GM18861 (cell line): ENCODE data around the gene APBB1.
A peak's percentile ranks its signal among the peaks of the same experiment; 100 is the strongest.

Experiments used
- ATAC-seq: cut with Tn5 transposase; IDR thresholded peaks from one replicate; pipeline ENCODE4 v1.9.1; 2021; ENCODE audit not compliant: unreplicated experiment

The APBB1 gene

DNA sequence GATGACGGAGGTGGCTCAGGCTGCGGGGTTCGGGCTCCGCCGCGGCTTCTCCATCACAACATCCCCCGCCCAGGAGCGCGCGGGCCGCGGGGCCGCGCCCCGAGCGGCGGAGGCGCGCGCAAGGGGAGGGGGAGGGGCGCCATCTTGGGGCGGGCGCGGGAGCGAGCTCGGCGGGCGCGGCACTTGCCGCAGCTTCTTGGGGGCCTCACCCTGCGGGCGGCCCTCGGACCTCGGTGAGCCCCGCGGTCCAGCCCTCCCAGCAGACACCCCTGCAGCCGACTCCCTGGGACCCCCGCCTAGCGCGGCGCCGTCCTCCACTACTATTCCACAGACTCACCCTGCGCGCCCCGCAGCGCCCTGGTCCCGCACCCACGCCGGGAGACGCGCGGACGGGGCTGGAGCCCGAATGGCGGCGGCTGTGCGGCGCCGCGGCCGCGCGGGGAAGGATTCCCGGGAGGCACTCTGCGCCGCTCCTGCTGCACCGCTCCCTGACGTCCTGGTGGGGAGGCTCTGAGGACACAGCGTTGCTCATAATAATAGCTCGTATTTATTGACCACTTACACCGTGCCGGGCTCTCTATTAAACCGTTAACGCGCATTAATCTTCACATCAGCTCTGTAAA is at the start of gene APBB1:
APBB1 (minus strand) TSS at position 86 of the 623 bp plus-strand sequence. CDS start 7,747 bp downstream, outside the sequence.
- peak; percentile 36 for ATAC-seq

DNA sequence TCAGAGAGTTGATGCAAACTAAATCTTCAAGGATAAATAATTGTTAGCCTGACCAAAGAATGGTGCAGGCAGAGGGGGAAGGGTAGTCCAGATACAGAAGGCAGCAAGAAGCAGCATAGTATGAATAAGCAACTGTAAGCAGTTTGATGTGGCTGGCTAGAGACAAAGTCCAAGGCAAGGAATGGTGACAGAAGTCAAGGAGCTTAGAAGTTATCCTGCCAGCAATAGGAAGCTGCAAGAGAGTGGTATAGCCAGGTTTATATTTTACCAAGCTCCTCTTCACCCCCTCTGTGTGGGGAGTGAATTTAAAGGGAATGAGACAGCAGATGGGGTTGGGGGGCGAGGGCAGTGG is 40.2 kb upstream of the APBB1 start:
- no peak for ATAC-seq

DNA sequence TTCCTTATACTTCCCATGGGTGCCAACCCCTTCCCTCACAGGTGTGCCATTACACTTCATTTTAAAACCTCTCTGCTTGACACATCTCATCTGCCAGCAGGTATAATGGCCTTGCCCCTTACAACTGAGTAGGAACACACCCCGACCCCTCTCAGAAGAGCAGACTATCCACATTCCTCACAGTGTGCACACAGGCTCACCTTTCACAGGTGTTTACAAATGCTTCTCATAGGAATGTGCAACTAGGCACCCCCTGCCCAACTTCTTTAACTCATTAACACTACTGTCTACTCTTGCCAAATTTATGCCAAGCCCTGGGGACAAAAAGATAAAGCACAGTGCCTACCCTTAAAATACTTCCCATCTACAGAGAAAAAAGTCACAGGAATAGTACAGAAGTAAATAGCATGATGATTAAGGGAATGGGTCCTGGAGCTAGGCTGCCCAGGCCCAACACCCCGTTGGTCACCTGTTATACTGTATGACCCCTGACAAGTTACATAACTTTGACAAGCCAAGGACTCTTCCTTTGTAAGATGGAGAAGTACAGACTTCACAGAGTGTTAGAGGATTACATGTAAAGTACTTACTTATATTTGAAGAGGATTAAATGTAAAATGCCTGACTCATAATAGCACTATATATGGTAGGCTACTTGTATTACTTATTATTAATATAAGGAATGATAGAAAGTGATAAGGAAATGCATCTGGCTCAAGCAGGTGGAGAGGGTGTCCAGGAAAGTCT is 39.6 kb upstream of the APBB1 start:
- no peak for ATAC-seq

DNA sequence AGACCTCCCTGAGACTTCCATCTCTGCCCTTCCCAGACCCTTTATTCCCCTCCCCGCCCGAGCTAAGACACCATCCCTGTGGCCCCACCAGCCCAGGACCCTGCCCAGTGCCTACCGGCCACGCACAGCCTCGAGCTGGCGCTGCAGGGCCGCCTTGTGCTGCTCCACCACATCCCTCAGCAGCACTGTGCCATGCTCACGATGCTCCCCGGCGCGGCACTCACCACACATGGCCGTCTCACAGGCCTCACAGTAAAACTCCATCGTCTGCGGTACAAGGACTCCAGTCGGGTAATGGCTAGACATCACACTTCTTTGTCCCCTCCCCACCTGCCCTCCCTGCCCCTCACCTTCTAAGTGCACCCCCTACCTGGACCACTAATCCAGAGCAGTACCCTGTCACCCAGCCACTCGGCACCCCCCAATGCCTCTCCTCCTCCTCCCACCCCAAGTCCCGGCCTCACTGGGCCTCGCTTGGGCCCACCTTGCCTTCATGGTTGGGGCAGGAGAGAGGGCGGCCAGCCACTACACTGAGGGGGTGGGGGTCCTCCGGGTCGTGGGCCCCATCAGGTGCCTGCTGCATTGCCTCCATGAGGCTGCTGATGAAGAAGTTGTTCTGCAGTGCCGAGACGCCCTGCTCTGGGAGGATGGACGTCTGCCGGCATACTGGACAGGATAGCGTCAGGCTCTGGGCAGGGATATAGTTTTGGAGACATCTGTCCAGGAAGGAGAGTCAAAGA is 38.9 kb upstream of the APBB1 start:
- no peak for ATAC-seq

DNA sequence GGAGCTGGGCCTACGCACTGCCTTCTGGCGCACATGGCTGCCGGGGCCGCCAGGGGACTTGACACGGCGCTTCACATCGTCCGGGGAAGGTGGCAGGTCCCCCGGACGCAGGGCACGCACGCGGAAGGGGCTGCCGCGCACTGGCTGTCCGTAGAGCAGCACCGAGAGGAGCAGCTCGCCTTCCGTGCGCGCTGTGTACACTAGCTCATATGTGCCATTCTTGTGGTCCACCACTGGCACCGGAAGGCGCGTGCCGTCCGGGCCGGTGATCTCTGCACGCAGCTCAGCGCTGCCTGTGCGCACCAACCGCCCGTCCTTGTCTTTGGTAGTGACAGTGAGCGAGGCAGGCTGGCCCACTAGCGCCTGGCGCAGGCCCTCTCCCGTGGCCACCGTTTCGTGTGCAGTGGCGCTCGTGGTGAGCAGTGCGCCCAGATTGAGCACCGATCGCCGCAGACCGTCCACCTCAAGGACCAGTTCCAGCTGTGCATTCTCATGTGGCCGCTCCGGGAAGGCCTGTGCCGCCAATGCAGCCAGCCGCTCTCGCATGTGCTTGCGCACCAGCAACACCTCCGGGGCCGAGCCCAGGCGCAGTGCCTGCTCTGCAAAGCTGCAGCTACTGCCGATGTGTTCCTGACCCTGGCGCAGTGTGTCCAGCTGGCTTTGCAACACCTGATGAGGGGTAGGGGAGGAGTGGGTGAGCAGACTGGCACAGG is 37.6 kb upstream of the APBB1 start:
- no peak for ATAC-seq

DNA sequence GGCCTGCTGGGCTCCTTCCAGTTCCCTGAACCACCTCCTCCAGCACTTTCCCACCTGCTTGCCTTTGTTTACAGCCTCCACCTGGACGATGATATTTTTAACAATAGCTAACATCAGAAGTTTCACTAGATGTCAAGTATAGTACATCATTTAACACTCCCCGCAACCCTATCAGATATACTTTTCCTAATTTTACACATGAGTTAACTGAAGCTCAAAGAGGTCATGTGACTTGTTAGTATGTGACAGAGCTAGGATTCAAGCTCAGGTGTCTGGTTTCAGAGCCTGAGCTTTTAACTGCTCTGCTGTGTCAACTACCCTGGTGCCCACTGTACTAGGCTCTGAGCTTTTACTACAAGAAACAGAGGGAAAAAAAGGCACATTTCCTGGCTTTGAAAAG is 36.2 kb upstream of the APBB1 start:
- no peak for ATAC-seq

DNA sequence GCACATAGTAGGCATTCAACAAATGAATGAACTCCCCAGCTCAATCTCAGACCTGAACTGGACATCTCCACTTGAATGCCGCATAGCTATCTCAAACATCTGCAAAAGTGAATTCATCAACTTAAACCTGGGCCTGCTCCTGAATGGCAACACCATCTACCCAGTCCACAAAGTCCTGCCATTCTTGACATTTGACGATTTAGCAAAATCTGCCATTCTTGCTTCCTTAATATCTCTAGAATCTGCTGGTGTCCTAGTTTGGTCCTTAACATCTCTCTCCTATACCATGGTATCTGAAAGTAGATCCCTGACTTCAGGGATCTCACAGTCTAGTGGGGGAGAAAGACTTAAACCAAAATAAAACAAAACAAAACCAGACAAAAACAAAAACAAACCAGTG is 34.3 kb upstream of the APBB1 start:
- ATAC-seq: no peak

DNA sequence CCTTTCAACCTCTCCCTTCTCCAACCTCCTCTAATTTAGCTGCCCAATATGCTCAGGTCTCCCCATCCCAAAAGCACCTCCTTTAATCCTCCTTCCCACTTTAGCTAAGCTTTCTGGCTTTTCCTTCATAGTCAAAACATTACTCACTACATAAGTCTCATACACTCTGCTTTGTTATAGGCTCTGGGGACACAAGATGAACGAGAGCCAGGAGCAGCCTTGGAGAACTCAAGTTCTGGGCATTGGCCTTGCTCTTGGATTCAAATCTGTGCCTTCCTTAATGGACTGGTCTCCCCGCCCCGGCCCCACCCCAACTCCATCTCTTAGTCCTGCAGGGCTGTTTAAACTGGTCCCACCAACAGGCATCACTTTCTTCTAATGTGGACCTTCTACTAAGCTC is 33.3 kb upstream of the APBB1 start:
- ATAC-seq: no peak

DNA sequence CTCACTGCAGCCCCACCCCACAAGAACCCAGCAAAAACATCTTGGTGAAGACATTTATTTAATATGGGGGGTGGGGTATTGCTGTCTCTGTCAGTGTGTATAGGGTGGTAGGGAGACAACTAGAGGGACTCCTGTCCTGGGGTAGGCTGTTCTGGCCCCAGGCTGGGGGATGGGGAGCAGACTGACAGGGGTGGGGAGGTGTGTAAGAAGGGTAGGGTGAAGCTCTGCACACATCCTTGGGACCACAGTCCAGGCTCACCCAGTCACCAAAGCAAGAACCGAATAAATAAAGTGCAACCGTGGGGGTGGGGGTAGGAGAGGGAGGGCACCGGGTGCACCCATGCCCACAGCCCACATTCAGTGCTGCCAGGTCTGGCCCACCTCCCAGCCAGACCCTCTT is 29.7 kb upstream of the APBB1 start:
- no peak for ATAC-seq

DNA sequence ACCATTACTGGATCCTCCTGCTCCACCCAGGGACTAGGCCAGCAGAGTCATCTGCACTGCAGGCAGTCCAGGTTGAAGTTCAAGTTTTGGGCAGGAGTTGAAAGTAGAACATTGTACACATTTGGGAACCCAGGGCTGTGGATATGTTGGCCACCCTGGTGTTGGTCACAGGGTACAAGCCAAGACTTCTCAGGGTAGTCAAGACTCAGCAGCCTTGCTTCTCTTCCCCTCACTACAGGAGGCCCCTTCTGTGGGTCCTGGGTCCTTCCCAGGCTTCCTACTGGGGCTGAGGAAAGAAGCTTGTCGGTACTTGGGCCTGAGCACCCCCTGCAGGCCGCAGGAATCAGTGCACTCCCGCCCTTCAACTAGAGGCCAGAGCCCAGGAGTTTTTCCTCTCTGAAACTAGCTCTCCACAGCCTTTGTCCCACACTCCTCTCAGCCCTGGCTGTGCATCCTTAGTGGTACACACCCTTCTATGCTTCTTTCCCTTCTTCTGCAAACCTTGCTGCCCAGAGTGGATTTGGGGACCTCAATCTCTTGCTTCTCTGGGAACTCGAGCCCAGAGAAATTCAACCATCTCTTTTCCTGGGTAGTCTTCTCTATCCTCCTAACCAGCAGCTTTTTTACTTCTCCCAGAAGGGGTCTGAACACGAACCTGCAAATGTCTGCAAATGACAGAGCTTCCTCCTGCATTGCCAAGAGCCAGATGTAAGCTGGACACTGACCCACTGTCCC is 24.5 kb upstream of the APBB1 start:
- ATAC-seq: peak; percentile 72

DNA sequence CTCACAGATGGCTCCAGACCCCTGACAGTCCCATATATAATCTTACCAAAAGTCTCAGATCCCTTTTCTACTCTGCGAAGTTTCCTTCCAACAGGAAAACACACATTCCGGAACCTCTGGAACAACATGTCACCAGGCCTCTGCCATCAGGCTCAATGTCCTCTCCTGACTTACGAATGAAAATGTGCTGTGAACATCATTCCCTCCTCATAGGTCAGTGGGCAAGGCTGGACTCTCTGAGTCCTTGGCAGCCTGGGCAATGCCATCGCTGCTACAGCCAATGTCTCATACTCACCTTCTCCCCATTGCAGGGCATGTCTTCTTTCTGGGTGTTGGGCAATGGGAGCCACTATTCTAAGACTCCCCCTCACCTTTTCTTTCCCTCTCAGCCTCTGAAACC is 23.5 kb upstream of the APBB1 start:
- ATAC-seq: no peak

DNA sequence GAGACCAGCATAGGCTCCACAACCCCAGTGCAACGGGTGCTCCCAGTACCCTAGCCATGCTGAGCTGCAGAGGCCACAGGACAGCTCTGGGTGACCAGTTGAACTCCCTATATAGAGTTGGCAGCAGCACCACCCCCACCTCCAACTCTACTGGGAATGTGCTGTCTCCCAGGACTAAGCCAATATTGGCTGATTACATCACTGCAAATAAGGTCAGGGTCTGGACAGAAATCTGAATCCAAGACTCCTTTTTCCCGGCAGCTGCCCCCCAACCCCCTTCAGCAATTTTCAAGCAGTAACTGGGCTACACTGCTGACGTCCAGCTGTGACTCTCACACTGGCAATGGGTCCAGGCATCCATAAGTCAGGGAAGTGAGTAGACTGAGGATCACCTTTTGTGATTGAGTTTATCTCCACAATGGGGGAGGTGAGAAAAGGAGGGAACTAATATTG is 22.0 kb upstream of the APBB1 start, which contains the start of gene HPX:
HPX (minus strand) TSS at position 82 of the 453 bp plus-strand sequence; CDS start at position 58, 24 bp downstream.
- no peak for ATAC-seq

DNA sequence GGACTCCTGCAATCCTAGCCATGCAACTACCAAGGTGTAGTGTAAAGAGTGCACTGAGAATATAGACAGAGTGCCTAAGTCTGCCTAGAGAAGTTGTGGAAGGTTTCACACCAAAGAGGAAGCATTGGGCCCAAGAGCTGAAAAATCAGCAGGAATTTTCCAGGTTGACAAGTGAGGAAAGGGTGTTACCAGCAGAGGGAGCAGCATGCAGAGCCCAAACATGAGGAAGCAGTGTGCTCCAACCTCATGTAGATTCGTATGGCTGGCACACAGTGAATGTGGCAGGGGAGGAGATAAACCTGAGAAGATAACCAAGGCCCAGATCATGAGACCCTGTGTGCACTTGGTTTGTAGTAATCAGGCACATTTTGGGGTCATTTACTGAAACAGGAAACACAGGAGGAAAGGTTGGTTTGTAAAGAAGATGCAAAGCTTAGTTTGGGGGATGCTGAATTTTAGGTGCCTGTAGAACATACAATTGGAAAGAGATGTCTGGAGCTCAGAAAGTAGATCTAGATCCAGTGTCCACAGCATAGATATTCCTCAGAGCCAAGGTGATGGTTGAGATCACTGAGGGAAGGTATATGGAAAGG is 20.2 kb upstream of the APBB1 start:
- ATAC-seq: no peak

DNA sequence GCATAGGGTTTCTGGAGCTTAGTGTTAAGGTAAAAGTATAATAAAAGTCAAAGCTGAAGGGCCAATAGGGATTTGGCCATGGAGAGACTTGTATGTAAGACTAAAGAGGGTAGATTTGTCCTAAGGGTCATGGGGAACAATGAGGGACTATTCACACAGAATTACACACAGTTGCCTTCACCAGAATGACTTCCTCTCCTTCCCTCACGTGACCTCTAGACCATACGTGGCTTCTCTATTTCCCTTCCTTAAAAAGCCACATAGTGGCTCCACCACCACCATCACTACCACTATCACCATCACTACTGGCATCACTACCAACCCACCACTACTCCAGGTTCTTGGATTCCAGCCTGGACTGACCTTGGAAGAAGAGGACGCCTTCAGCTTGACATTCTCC is 19.1 kb upstream of the APBB1 start:
- ATAC-seq: no peak

DNA sequence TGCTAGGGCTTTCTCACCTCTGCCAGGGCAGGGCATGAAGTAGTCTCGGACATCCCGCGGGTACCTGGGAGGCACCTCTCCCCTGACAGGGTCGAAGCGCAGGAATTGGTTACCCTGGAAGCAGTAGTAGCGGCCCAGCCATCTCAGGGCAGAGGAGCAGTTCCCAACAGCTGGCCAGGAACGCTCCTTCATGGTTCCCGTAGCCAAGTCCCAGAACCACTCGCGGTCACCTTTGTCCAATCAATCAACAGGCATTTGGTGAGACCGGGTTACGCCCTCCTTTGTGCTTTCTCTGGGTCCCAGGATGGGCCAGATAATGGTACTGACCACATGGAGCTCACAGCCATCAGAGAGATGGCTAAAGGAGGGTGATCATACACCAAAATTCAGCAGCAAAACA is 18.5 kb upstream of the APBB1 start:
- no peak for ATAC-seq

DNA sequence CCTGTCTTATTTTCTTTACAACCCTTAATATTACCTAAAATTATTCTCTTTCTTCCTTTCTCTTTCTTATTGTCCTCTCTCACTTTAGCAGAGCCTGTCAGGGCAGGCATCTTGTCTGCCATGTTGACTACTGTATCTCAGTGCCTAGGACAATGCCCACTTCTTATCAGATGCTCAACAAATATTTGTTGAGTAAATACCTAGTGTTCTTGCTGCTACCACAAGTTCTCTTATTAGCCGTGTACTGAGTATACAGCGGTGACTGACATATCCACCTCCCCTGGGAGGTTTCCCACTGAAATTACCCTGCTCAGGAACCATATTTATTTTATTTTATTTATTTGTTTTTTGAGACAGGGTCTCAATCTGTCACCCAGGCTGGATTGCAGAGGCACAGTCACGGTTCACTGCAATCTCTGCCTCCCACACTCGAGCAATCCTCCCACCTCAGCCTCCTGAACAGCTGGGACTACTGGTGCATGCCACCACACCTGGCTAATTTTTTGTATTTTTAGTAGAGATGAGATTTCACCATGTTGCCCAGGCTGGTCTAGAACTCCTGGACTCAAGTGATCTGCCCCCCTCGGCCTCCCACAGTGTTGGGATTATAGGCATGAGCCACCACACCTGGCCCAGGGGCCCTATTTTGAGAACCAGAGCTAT is 15.2 kb upstream of the APBB1 start:
- no peak for ATAC-seq

DNA sequence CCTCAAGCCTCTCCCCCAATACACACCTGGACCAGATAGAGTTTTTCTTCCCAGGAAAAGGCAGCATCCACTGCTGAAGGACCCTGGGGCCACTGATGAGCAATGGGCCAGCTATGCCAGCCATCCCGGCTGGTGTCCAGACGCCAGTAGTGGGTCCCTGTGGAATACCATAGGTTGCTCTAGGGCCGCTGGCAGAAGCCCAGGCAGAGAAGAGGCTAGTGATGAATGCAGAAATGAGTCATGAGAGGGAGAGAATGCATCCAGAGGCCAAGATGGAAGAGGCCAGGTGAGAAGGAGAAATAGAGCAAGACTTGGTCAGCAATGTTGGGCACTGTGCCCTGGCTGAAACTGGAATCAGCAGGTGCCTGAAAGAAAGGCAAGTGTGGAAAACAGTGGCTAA is 13.0 kb upstream of the APBB1 start:
- ATAC-seq: no peak

DNA sequence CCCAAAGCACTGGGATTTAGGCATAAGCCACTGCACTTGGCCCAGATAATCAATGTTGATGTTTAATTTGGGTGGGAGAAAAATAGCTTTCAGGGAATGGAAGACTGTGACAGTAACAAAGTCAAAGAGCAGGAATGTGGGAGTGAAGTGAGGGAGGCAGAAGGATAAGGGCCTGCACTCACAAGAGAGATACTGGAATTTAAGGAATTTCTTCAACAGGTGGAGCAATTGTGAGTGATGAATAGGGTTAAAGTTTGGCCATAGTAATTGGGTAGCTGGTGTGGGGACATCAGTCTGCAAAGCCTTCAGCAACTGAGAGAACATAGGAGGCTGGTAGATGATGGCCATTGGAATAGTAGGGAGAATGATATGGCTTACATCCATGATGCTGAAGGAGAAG is 8.6 kb upstream of the APBB1 start:
- ATAC-seq: no peak

DNA sequence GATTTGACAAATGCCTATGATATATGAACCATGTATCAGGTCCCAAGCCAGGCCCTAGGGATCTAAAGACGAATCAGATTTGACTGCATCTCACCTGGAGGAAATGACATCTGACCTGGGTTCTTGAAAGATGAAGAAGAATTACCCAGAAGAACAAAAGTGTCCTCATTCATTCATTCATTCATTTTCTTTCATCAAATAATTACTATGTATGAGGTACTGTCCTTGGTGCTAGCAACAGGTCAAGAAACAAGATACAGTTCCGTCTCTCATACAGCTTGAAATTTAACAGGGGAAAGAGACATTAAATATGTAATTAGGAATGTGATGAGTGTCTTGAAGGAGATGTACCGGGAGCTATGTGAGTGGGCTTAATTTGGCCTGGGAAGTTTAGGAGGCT is 1.8 kb upstream of the APBB1 start:
- ATAC-seq: no peak

DNA sequence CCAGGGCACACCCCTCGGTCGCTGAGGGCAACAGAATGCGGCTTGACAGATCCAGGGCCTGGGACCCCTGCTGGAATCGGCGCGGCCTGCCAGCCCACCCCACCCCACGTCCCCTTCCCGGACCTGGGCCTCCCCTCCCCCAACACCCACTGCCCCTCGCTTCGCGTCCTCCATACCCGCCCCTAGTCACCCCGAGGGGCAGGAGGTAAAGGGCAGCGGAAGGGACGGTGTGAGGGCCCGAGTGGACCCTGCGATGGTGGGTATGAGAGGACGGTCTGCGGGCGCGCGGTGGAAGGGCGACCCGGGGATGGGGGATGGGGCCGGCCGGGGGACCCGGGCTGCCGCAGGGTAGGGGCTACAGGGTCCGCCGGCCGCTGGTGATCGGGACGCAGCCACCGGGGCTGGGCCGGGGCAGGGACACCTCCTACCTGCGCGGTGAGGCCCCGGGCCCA is 311 bp downstream of the APBB1 start:
- no peak for ATAC-seq
